NCI-H748 (cell line): ENCODE data around the gene MROH9.

Experiments used
- DNase-seq: peaks from one replicate; lab custom pipeline; 2025; ENCODE audit not compliant: unreplicated experiment; lab: John Stamatoyannopoulos, UW

MROH9 gene

GRCh38 chr1:170964506-170964905, 29.2 kb downstream of the MROH9 start:
- no peak for DNase-seq

DNA sequence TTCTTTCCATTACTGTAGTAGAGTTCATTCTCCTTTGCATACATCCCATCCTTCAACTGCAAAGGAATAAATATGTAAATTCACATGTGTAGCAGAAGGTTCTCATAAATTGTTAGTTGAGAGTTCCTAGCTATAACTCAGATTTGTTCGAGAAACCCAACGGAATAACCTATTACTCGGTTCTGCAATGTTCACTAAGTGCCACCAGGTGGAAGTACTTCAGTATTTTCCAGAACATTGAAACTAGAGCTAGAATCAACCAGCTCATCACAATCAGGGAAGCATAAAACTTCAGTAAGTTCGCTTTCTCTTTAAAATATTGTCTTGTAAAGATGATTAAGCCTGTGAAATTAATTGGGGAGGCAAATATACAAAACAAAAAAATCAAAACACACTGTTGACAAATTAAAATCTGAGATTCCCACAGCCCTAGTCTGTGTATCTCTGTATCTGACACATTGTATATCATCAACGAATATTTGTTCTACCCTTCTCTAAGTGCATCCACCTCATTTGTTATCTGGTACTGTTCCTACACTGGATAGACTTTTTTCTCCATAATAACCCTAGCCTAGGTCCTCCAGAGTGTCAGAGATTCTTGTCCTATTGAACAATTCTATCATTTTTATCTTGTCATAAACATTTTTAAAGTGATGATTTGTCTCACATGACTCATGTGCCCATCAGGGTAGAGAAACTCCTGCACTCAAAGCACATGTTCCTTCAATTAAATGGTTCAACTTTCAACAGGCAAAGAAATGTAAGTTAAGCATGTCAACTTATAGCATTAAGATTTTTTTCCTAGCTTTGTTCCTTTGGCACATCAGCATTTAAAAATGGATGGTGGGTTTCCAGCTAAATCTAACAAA, 31.9 kb downstream of the MROH9 start:
- DNase-seq = peak; percentile 18

- no peak for DNase-seq
Measured at GRCh38 chr1:170970256-170970655, 34.9 kb downstream of the MROH9 start.

GRCh38 chr1:170978371-170978910, 43.1 kb downstream of the MROH9 start:
- DNase-seq = no peak

DNA sequence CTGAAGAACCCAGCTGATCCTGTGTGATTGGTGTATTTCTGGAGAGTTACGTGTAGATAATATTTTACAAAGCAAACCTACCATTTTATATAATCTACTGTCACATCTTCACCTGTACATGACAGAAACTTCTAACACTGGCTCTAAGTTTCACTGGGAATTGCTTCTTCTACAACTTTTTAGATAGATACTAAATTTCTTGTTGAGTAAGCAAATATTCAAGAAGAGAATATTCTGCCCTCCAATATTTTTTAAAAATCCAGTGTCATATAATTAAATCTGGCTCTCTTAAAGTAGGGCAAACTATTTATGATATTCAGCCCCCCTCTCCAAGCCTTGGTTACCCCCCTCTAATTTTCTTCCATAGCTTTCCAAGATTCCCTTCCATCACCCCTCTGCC, 50.1 kb downstream of the MROH9 start:
- no peak for DNase-seq

- DNase-seq = no peak
Measured at GRCh38 chr1:170986901-170987300, 51.6 kb downstream of the MROH9 start.

- no peak for DNase-seq
Measured at GRCh38 chr1:170987424-170987823, 52.1 kb downstream of the MROH9 start.

DNA sequence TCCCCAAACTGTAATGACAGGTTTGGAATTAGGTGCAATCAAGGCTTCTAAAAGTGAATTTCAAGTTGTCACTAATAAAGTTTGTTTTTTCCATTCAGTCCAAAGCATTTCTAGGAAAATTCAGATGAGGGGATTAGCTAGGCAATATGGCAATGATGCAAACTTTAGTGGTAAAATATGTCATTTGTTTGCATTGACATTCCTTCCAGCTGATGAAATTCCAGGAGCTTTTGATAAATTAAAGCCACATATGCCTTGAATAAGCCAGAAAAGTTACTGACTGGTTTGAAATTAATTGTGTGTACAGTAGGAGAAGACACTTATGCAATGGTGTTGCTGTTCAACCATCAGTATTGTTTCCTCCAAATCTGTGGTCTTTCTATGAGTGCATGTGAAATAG, 57.8 kb downstream of the MROH9 start:
- no peak for DNase-seq

GRCh38 chr1:170993717-170994116, 58.4 kb downstream of the MROH9 start:
- DNase-seq = no peak

- DNase-seq = no peak
Measured at GRCh38 chr1:171014880-171015279, 79.5 kb downstream of the MROH9 start.

- DNase-seq = no peak
Measured at GRCh38 chr1:171017426-171017825, 82.1 kb downstream of the MROH9 start.

GRCh38 chr1:171019971-171020370, 84.6 kb downstream of the MROH9 start:
- no peak for DNase-seq

GRCh38 chr1:171032822-171033702, 97.7 kb downstream of the MROH9 start:
- DNase-seq = no peak

GRCh38 chr1:171037626-171038025, 102.3 kb downstream of the MROH9 start:
- DNase-seq = no peak

DNA sequence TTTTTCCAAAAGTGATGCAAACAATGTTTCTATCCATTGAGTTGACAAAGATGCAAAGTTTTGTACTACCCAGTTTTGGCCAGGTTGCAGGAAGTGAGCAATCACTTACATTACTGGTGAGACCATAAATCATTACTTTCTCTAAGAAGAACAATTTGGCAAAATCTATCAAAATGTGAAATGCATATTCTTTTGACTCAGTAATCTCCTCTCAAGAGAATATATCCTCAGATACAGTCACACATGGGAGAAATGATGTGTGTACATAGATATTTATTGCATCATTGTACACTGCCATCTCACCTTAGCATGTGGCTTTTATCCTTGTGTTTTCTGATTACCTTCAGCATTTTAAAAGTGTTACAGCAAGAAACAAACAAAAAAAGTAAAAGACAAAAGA, 103.0 kb downstream of the MROH9 start:
- DNase-seq = no peak

GRCh38 chr1:171048014-171048413, 112.7 kb downstream of the MROH9 start:
- no peak for DNase-seq

DNA sequence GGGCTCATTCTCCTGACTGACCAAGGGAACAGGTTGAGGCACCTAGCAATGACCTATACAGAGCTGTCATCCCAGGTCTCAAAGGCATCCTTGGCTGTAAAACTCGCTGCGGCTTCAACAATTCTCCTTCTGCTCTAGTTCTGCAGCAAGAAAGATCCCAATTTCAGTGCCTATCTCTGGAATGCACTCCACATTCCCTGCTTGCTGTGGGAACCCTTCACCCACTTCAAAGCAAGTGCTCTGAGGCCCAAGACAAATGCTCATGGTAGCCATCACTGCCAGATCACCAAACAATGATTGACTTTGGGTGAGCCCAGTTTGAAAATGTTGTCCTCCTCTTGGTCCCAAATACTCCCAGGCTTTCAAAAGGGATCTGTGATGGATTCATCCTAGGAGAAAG, 117.6 kb downstream of the MROH9 start:
- DNase-seq = no peak

- no peak for DNase-seq
Measured at GRCh38 chr1:171055966-171056643, 120.8 kb downstream of the MROH9 start.

- no peak for DNase-seq
Measured at GRCh38 chr1:171061425-171062143, 126.2 kb downstream of the MROH9 start.

GRCh38 chr1:171062902-171063301, 127.6 kb downstream of the MROH9 start:
- no peak for DNase-seq

DNA sequence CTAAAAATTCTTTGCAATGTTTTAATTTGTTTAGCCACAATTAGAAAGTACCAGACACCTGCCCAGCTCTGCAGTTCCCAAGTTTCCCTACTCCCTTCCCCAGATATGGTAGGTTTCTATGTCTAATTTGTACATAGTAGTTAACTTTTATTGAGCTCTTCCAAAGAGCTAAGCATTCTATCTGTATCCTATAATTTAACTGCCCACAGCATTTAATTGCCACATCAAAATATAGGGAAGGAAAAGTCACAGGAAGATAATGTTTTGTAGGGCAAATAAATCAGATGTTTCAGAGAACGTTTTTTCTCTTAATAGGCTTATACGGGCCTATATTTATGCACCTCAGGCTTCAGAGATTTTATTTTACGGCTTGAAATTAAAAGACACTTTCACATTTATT, 139.7 kb downstream of the MROH9 start:
- no peak for DNase-seq
